Motor neuron (in vitro differentiated cells): ENCODE measurements around the gene HNRNPD. TPM values are rescaled to one million over a fixed set of nuclear protein-coding genes. Genes with fewer than 3 reads are reported as not detected.
"Not testable (repeated sequence)": the region's sequence is repeated elsewhere in the genome, so short reads cannot be mapped to it uniquely, and the experiment has no call there.

ENCODE experiments used
- ATAC-seq, 8 experiments: fragments of 200-7000 bp; cut with Tn5 transposase; replicated peaks in 6 of 8; 2 replicates each; pipeline ENCODE4 v1.8.0; 2021; ENCODE audit warnings: mild to moderate bottlenecking in 8 of 8, moderate library complexity in 8 of 8
- H3K27ac ChIP-seq, 2 donors: fragments of 250-450 bp; sonication (Bioruptor Pico); 2 replicates each; pipeline ENCODE4 v1.9.0; 2021; ENCODE audit warnings: antibody characterized with exemption in 2 of 2, mild to moderate bottlenecking in 2 of 2, moderate library complexity in 1 of 2
- H3K4me1 ChIP-seq, 2 donors: fragments of 250-450 bp; sonication (Bioruptor Pico); replicated peaks in 1 of 2; 2 replicates each; pipeline ENCODE4 v1.6.1; 2021; ENCODE audit warnings: antibody characterized with exemption in 2 of 2, mild to moderate bottlenecking in 2 of 2, moderate library complexity in 1 of 2
- H3K4me3 ChIP-seq, 5 donors: fragments of 250-450 bp; sonication (Bioruptor Pico); 2 replicates each; pipeline ENCODE4 v1.9.0; 2021; ENCODE audit warnings: antibody characterized with exemption in 5 of 5, mild to moderate bottlenecking in 5 of 5, moderate library complexity in 4 of 5
- WGBS, 10 experiments: fragments of 450-650 bp; shearing (Covaris generic); methylation state at CpG; one replicate each; pipeline ENCODE4 v1.0.0; 2022; 5-methylcytosine and 5-hydroxymethylcytosine counted together
- in situ Hi-C, 9 experiments: fragments of 400-800 bp; cut with MboI; loops; one replicate each; pipeline ENCODE4 v1.15.0; 2021; ENCODE audit warnings: low sequenced_read_pairs in 9 of 9, low pct_unique_long_range_greater_than_20kb in 2 of 9; ENCODE audit not compliant: unreplicated experiment in 9 of 9
- total RNA-seq, 8 experiments: library from RNA; unstranded; fragments of 300-600 nt; gene quantifications; 2 replicates each; pipeline versions ENCODE4 v1.2.3 to v1.2.4, GENCODE V29; 2022

The HNRNPD gene
- total RNA-seq, 8 experiments from 2014 or later, result 41.5 to 343 (median 120) TPM

DNA sequence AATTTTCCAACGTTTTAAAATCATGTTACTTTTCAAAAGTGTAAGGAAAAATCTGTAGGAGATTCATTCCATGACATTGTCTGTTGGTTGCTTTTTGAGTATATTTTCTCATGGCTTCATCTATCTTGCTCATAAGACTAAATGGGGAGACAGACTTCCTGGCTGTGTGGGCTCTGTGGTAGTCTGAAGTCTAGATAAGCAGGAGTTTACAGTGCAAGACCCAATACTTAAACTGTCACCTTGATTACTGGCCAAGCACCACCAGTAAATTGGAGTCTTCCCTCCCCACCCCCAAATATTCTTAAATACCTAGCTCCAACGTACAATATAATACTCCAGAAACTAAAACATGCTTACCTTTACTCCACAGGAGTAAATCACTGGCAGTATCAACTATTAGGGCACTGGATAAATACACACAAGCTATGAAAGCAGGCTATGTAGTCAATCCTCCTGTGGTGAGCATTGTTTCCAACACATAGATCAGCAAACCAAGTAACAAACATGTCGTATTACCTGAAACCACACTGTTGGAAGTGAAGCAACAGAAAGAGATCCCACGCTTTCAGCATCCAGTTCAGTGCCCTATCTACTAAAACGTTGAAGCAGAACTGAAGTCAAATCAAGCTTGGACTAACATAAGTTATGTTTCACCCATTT lies 6.2 kb downstream of the HNRNPD start:
- Histone ChIP-seq H3K4me1 (peaks cover 16 to 30% of the 10 kb centered on the region in 2 donors), H3K4me3 (no peak overlapping the region), H3K27ac (no peak overlapping the region)
- WGBS, 10 experiments, result 50 to 100% (median 82%) methylated on average over 1 to 5 of the region's 5 CpGs; no CpG with 5 or more reads in 2 of the 10 experiments
- in situ Hi-C loops, result no loop called here
- no peak for ATAC-seq

DNA sequence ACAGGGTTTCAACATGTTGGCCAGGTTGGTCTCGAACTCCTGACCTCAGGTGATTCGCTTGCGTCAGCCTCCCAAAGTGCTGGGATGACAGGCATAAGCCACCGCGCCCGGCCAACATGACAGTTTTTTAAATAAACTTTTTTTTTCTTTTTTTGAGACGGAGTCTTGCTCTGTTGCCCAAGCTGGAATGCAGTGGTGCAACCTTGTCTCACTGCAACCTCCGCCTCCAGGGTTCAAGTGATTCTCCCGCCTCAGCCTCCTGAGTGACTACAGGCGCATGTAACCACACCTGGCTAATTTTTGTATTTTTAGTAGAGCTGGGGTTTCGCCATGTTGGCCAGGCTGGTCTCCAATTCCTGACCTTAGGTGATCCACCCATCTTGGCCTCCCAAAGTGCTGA lies 7.4 kb downstream of the HNRNPD start:
- WGBS, 10 experiments, result 80 to 100% (median 95%) methylated on average over 1 to 10 of the region's 11 CpGs; no CpG with 5 or more reads in 3 of the 10 experiments
- in situ Hi-C loops, ATAC-seq, H3K4me3 ChIP-seq, H3K27ac ChIP-seq: not testable (repeated sequence)
- H3K4me1 ChIP-seq, result peaks cover 18 to 30% of the 10 kb centered on the region in 2 donors

DNA sequence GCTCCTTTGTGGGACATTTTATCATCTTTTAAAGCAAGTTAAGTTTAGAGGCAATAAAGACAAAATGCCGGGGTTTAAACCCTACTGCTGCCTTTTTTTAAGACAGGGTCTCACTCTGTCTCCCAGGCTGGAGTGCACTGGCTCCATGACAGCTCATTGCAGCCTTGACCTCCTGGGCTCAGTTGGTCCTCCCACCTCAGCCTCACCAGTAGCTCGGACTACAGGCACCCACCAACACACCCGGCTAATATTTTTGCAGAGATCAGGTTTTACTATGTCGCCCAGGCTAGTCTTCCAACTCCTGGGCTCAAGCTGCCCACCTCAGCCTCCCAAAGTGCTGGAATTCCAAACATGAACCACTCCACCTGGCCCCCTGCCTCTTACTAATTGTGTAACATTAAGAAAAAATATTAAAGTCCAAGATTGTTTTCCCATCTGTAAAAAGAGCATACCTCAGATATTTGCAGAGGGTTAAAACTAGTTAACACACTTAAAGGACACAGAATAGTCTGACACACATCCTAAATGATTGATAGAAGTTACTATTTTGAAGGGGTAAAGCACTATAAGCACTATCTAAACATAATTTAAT lies 9.8 kb downstream of the HNRNPD start:
- Histone ChIP-seq H3K4me1 (peaks cover 11 to 13% of the 10 kb centered on the region in 2 donors), H3K4me3 (no peak overlapping the region), H3K27ac (no peak overlapping the region)
- ATAC-seq, result peak in 1 of 8 experiments; percentile 16
- in situ Hi-C loops, result no loop called here
- 0 to 100% (median 88%) methylated on average over 1 to 4 of the region's 4 CpGs; no CpG with 5 or more reads in 2 of the 10 experiments for WGBS, 10 experiments

DNA sequence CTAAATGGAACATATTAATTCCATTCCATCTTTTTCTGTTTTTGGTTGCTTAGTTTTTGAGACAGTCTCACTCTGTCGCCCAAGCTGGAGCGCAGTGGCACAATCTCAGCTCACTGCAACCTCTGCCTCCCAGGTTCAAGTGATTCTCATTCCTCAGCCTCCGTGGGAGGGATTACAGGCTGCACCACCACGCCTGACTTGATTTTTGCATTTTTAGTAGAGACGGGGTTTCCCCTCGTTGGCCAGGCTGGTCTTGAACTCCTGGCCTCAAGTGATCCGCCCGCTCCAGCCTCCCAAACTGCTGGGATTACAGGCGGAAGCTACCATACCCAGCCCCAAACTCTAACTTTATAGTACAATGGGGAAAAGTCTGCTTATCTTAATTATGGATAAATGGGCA lies 11.2 kb downstream of the HNRNPD start:
- Histone ChIP-seq H3K4me1 (peaks cover 2 to 3% of the 10 kb centered on the region in 2 donors), H3K4me3 (no peak overlapping the region), H3K27ac (no peak overlapping the region)
- ATAC-seq, result peak in 3 of 8 experiments; percentile 7 to 76 (median 37)
- in situ Hi-C loops, result no loop called here
- 60 to 100% (median 79%) methylated on average over 1 to 8 of the region's 9 CpGs; no CpG with 5 or more reads in 1 of the 10 experiments for WGBS, 10 experiments

DNA sequence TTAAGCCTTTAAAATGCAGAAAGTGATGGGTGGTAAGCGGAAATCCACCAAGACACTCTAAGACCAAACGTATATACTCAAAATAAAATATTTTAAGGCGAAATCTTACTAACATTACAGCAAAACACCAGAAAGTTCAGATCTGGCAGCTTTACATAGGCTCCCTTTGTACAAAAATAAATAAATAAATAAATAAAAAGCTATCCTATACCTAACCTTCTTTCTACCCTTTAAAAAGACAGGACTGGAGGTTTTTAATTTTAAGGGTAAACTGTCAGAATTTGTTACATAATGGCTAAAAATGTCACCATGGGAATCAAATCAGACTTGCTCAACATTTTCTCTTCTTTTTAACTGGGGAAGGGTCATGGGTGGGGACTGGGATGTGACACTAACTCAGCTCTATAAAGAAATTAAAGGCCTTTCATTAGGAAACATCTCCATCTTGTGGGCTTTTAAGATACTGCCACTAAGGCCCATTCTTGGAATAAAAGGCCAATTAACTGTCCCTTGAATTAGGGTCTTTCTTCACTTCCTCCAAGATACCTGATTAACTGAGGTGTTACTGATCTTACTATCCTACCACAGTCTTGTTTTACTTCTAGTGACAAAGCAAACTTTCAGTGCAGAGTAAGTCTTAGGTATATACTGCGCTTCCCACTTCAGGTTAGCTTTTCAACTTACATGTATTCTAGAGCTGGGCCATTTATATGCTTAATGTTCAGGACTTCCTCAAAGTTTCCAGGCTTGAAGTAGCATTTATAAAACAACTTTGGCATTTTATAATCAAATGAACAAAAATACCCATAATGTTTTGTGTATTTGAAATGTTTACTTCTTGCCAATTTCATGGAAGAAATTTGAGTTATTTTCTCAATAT lies 13.3 kb downstream of the HNRNPD start:
- in situ Hi-C loops, result no loop called here
- Histone ChIP-seq H3K4me1 (peaks cover 2 to 3% of the 10 kb centered on the region in 2 donors), H3K4me3 (no peak overlapping the region), H3K27ac (no peak overlapping the region)
- 61 to 100% (median 96%) methylated on average over 1 to 4 of the region's 4 CpGs; no CpG with 5 or more reads in 1 of the 10 experiments for WGBS, 10 experiments
- ATAC-seq, result peak; percentile 40 to 75 (median 68)

DNA sequence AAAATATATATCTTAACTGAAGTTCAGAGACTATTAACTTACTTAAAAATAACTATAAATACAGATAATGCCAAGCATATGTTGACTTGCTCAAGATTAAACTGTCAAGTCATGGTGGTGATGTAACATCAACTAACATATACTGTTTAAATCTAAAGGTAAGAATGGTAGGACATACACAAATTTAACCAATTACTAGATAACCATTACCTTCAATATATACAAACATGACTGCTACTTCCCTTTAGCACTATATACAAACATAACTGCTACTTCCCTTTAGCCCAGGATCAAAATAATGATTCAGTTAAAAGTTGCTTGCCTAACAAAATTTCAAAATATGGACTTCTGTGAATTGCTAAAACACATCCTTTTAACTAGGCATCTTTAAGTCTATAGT lies 14.9 kb downstream of the HNRNPD start:
- H3K4me1 ChIP-seq, result peaks cover 0 to 3% of the 10 kb centered on the region in 2 donors
- in situ Hi-C loops, result no loop called here
- H3K4me3 ChIP-seq, result no peak overlapping the region
- no peak overlapping the region for H3K27ac ChIP-seq
- ATAC-seq, result no peak

DNA sequence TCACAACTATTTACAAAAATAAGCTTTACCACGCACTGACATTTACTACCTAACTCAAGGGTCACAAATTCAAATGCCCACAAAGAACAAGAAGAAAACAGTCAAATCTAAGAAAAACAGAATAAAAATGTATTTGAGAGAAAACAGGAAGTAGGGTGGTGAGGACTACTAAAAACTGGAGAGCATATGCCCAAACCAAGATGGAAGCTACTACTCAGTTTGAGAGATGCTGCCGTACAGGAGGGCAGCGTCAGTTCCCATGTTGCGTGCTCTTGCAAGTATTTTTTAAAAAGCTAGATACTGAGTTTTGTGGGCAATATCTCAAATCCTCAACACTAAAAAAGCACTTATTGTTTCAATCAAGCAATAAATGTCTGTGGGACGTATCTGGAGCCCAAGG lies 16.2 kb downstream of the HNRNPD start:
- peaks cover 0 to 3% of the 10 kb centered on the region in 2 donors for H3K4me1 ChIP-seq
- WGBS, 10 experiments, result 75 to 100% (median 94%) methylated on average over 1 to 5 of the region's 5 CpGs; no CpG with 5 or more reads in 1 of the 10 experiments
- in situ Hi-C loops, result no loop called here
- no peak overlapping the region for H3K4me3 ChIP-seq
- H3K27ac ChIP-seq, result no peak overlapping the region
- ATAC-seq, result no peak

DNA sequence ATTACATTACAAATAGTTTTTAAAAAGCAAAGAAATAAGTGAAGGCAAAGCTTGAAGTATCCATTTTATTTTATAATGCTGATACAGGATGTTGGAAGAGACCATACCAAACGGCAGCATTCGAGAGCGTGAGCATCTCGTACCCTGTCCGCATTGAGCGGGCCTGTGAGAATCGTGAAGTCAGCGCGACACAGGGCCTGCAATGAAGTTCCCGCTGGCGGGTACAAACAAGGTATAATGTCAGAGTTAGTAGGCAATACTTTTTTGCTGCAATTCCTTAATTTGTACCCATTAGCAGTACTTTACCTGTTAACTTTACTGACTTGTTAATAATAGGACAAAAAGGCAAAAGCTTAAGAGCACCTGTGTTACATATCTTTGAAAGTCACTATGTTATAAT lies 19.0 kb downstream of the HNRNPD start:
- WGBS, 10 experiments, result 87 to 100% (median 95%) methylated on average over 1 to 11 of the region's 11 CpGs
- in situ Hi-C loops, result no loop called here

DNA sequence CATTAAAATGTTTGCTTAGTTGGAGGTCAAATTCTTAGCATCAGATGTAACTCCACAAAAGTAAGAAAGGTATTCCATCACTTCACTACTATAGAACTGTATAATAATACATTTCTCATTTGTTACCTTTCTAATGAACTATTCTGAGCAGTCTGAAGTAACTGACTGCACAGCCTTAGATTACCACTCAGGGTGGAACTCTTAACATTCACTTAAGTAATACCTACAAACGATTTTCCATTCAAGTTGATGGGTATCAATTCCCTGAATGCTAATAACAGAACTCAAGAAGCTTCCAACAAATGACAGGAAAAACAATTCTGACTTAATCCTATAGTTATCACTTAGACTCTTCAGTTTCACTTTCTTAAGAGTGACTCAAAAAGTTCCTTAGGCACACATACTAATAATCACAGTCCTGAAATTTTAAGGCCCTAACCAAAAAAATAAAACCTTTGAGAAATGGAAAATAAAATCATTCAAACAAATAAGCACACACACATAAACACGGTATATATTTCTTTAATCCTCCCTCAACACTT lies 20.9 kb downstream of the HNRNPD start:
- H3K4me3 ChIP-seq, result no peak overlapping the region
- peak in 1 of 8 experiments; percentile 57 for ATAC-seq
- no peaks in the 10 kb centered on the region for H3K4me1 ChIP-seq
- no peak overlapping the region for H3K27ac ChIP-seq
- in situ Hi-C loops, result no loop called here
- 29 to 100% (median 72%) methylated on average over 1 to 2 of the region's 2 CpGs; no CpG with 5 or more reads in 1 of the 10 experiments for WGBS, 10 experiments

More for the DNA sequence above, 19.0 kb downstream of the HNRNPD start:
- H3K4me1 ChIP-seq, result no peaks in the 10 kb centered on the region
- H3K27ac ChIP-seq, result no peak overlapping the region
- no peak overlapping the region for H3K4me3 ChIP-seq
- no peak for ATAC-seq

DNA sequence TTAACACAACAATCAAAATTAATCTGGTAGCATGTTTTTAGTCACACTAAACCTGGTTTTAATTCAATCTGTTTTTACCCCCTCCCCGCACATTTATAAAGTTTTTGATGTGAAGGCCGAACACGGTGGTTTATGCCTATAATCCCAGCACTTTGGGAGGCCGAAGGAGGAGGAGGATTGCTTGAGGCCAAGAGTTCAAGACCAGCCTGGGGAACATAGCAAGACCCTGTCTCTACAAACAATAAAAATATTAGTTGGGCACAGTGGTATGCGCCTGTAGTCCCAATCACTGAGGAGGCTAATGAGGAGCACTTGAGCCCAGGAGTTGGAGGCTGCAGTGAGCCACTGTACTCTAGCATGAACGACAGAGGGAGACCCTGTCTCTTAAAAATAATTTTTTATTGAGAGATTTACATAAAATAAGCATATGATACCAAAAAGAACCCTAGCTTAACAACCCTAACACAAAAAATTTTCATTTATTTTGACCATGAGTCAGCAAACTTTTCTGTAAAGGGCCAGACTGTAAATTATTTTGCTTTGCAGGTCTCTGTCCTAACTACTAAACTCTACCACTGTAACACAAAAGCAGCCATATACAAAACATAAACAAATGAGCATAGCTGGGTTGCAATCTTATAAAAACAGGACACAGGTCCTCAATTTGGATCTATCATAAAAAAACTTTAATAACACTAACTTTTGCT lies 21.5 kb downstream of the HNRNPD start:
- Histone ChIP-seq H3K27ac (no peak overlapping the region), H3K4me3 (no peak overlapping the region), H3K4me1 (no peaks in the 10 kb centered on the region)
- 54 to 100% (median 95%) methylated on average over 1 to 4 of the region's 6 CpGs; no CpG with 5 or more reads in 2 of the 10 experiments for WGBS, 10 experiments
- in situ Hi-C loops, result no loop called here
- no peak for ATAC-seq

DNA sequence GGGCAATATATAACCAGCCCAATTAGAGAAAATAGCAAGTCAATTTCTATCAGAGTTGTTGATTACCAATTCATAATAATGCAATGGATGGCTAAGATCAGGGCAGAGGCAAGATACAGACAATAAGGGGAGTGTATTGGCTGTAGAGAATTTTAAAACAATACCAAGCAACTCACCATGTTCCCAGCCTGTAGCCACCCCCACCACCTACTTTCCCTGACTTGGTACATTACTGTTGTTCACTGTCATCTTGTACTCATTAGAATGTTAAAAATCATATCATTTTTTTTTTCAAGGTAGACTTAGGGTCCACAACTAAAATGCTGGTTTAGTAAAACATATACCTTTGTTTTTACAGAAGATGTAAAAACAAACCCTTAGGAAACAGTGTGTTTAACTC lies 27.7 kb downstream of the HNRNPD start:
- Histone ChIP-seq H3K4me1 (peaks cover 0 to 5% of the 10 kb centered on the region in 2 donors), H3K27ac (no peak overlapping the region), H3K4me3 (no peak overlapping the region)
- ATAC-seq, result no peak
- in situ Hi-C loops, result no loop called here

DNA sequence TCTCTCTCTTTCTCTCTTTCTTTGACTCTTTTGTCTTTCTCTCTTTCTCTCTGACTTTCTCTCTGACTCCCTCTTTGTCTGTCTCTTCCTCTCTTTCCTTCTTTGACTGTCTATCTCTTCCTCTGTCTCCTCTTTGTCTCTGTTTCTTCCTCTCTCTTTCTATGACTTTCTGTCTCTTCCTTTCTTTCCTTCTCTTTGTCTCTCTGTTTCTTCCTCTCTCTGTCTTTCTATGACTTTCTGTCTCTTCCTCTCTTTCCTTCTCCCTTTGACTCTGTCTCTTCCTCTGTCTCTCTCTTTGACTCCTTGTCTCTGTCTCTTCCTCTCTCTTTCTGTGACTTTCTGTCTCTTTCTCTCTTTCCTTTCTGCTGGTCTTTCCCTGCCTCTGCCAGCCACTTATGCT lies 38.7 kb downstream of the HNRNPD start:
- in situ Hi-C loops, result no loop called here

More for the DNA sequence above, 38.7 kb downstream of the HNRNPD start:
- ATAC-seq, result no peak
- no peaks in the 10 kb centered on the region for H3K4me1 ChIP-seq
- no peak overlapping the region for H3K4me3 ChIP-seq
- H3K27ac ChIP-seq, result no peak overlapping the region
